ENCODE results near the gene CTAG1A. TPM values are rescaled to one million over a fixed set of nuclear protein-coding genes. Genes with fewer than 3 reads are reported as not detected.

The CTAG1A gene
- total RNA-seq, 1 donor from 2014 or later = not detected

- no peak overlapping the region for H3K9ac ChIP-seq
- H3K4me2 ChIP-seq = no peak overlapping the region
These were observed 43.9 kb upstream of the CTAG1A start for GRCh38 chrX:154540897-154541535.

GRCh38 chrX:154541589-154541895, 43.4 kb upstream of the CTAG1A start:
- Histone ChIP-seq H3K4me2 (no peak overlapping the region), H3K36me3 (no peaks in the 10 kb centered on the region), H3K79me2 (ENCODE audit: low read depth) (peaks cover 8% of the 10 kb centered on the region), H3K4me1 (no peaks in the 10 kb centered on the region), H3K4me3 (no peak overlapping the region), H2AFZ (replicated peaks) (no peak overlapping the region), H4K20me1 (ENCODE audit: low read depth) (no peaks in the 10 kb centered on the region), H3K9me3 (ENCODE audit: low read depth) (no peaks in the 10 kb centered on the region), H3F3A (ENCODE audit: low read depth) (no peaks in the 10 kb centered on the region), H3K27ac (no peak overlapping the region), H3K9ac (no peak overlapping the region), H3K27me3 (no peaks in the 10 kb centered on the region)
- no peak overlapping the region for H3K4me3 Mint-ChIP-seq
- H3K27me3 Mint-ChIP-seq (ENCODE audit: insufficient read depth, low read depth) = peaks cover 7% of the 10 kb centered on the region
- TF ChIP-seq CTCF (IDR thresholded peaks at IDR 0.05) = no peak
- no peak for TF ChIP-seq EZH2phosphoT487 (IDR thresholded peaks at IDR 0.05)
- TF ChIP-seq EZH2 (IDR thresholded peaks at IDR 0.05) = no peak
- peaks cover 18% of the 10 kb centered on the region for H3K9me3 Mint-ChIP-seq
- H3K36me3 Mint-ChIP-seq = peaks cover 7% of the 10 kb centered on the region
- no peak for DNase-seq (ENCODE audit: low spot score)
- H3K27ac Mint-ChIP-seq = no peak overlapping the region
- H3K4me1 Mint-ChIP-seq = peaks cover 8% of the 10 kb centered on the region

More at GRCh38 chrX:154540897-154541535, 43.9 kb upstream of the CTAG1A start:
- Histone ChIP-seq H3K27me3 (no peaks in the 10 kb centered on the region), H3K36me3 (no peaks in the 10 kb centered on the region), H3K4me3 (no peak overlapping the region), H3K27ac (no peak overlapping the region), H3F3A (ENCODE audit: low read depth) (no peaks in the 10 kb centered on the region), H4K20me1 (ENCODE audit: low read depth) (no peaks in the 10 kb centered on the region), H3K9me3 (ENCODE audit: low read depth) (no peaks in the 10 kb centered on the region), H3K79me2 (ENCODE audit: low read depth) (peaks cover 2% of the 10 kb centered on the region), H3K4me1 (no peaks in the 10 kb centered on the region), H2AFZ (replicated peaks) (no peak overlapping the region)
- Mint-ChIP-seq H3K36me3 (peaks cover 7% of the 10 kb centered on the region), H3K27me3 (ENCODE audit: insufficient read depth, low read depth) (peaks cover 7% of the 10 kb centered on the region), H3K4me1 (peaks cover 4% of the 10 kb centered on the region), H3K4me3 (no peak overlapping the region), H3K9me3 (peaks cover 14% of the 10 kb centered on the region), H3K27ac (no peak overlapping the region)
- TF ChIP-seq CTCF (IDR thresholded peaks at IDR 0.05) = no peak
- no peak for TF ChIP-seq EZH2 (IDR thresholded peaks at IDR 0.05)
- TF ChIP-seq EZH2phosphoT487 (IDR thresholded peaks at IDR 0.05) = no peak
- no peak for DNase-seq (ENCODE audit: low spot score)

- Histone ChIP-seq H3F3A (ENCODE audit: low read depth) (no peaks in the 10 kb centered on the region), H3K27ac (no peak overlapping the region), H3K4me1 (no peaks in the 10 kb centered on the region), H4K20me1 (ENCODE audit: low read depth) (no peaks in the 10 kb centered on the region), H3K9me3 (ENCODE audit: low read depth) (no peaks in the 10 kb centered on the region), H3K4me2 (no peak overlapping the region), H3K4me3 (no peak overlapping the region), H3K9ac (no peak overlapping the region), H3K27me3 (no peaks in the 10 kb centered on the region), H3K79me2 (ENCODE audit: low read depth) (peaks cover 8% of the 10 kb centered on the region), H3K36me3 (no peaks in the 10 kb centered on the region), H2AFZ (replicated peaks) (no peak overlapping the region)
- Mint-ChIP-seq H3K4me1 (peaks cover 8% of the 10 kb centered on the region), H3K9me3 (peaks cover 18% of the 10 kb centered on the region), H3K27ac (no peak overlapping the region), H3K4me3 (no peak overlapping the region), H3K27me3 (ENCODE audit: insufficient read depth, low read depth) (peaks cover 7% of the 10 kb centered on the region), H3K36me3 (peaks cover 7% of the 10 kb centered on the region)
- no peak for TF ChIP-seq EZH2phosphoT487 (IDR thresholded peaks at IDR 0.05)
- TF ChIP-seq CTCF (IDR thresholded peaks at IDR 0.05) = no peak
- no peak for TF ChIP-seq EZH2 (IDR thresholded peaks at IDR 0.05)
- DNase-seq (ENCODE audit: low spot score) = no peak
These were observed 42.8 kb upstream of the CTAG1A start for GRCh38 chrX:154541896-154542722.

Measured in neural progenitor cell (in vitro differentiated cells).